AG04450 (cell line): ENCODE measurements around the gene TMEM175. TPM values are rescaled to one million over a fixed set of nuclear protein-coding genes. Genes with fewer than 3 reads are reported as not detected.
"Not testable (repeated sequence)": the region's sequence is repeated elsewhere in the genome, so short reads cannot be mapped to it uniquely, and the experiment has no call there.

ENCODE experiments used
- CTCF ChIA-PET: fragments of 300-600, 350-600 bp; formaldehyde crosslinking; extraction: SDS; loops from one replicate; lab custom pipeline; 2022; ENCODE audit warnings: antibody characterized with exemption, inconsistent platforms; lab: Charles Lee
- POLR2A ChIA-PET: fragments of 350-600 bp; formaldehyde crosslinking; extraction: SDS; loops from one replicate; lab custom pipeline; 2021; ENCODE audit warnings: antibody characterized with exemption, inconsistent platforms; lab: Yijun Ruan, JAX
- DNase-seq: peaks from one replicate; pipeline ENCODE4 v3.0.0-alpha.2; 2011; ENCODE audit warnings: low read depth, low spot score
- H3K27ac ChIP-seq: one replicate; pipeline ENCODE4 v1.5.1; 2012; ENCODE audit warnings: low read depth, low read length, control low read depth
- H3K27me3 ChIP-seq: one replicate; pipeline ENCODE4 v1.6.0; 2012; ENCODE audit warnings: low read length; ENCODE audit not compliant: control insufficient read depth, insufficient read depth
- H3K4me3 ChIP-seq: 2 replicates; pipeline ENCODE4 v1.5.1; 2011; ENCODE audit warnings: mild to moderate bottlenecking, low read depth, low read length, control low read depth
- H3K9me3 ChIP-seq: 2 replicates; pipeline ENCODE4 v1.5.1; 2012; ENCODE audit warnings: low read length; ENCODE audit not compliant: control insufficient read depth, insufficient read depth
- polyA plus RNA-seq: library from polyadenylated mRNA; depleted of rRNA; stranded (reverse); fragments of >200 nt; gene quantifications from 2 replicates; pipeline ENCODE4 v1.2.3, GENCODE V29; 2011
- TF ChIP-seq, protein P1 (sequence below): IDR thresholded peaks from 2 replicates; pipeline ENCODE4 v1.5.1; 2011; ENCODE audit warnings: low read depth, low read length, control low read depth, inconsistent platforms

TMEM175 gene
- polyA plus RNA-seq, 1 experiment, result 27.9 TPM

DNA sequence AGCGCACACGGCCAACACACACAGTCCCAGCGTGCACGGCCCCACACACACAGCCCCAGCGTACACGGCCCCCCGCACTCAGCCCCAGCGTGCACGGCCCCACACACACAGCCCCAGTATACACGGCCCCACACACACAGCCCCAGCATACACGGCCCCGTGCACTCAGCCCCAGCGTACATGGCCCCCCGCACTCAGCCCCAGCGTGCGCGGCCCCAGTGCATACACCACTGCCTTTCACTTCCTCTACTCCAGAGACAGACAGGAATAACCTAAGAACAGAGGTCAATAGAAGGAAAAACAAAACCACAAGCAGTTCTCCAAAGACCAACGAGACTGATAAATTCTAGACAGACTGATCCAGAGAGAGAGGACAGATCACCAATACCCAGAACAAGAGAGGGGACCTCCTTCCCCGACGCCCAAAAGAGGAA lies 17.2 kb upstream of the TMEM175 start:
- no peak overlapping the region for H3K4me3 ChIP-seq
- no peak overlapping the region for H3K27ac ChIP-seq
- no peak for DNase-seq
- peaks cover 5% of the 10 kb centered on the region for H3K9me3 ChIP-seq
- POLR2A ChIA-PET, result no interaction called here
- CTCF ChIA-PET, result no interaction called here
- no peaks in the 10 kb centered on the region for H3K27me3 ChIP-seq
- TF ChIP-seq, protein P1, sequence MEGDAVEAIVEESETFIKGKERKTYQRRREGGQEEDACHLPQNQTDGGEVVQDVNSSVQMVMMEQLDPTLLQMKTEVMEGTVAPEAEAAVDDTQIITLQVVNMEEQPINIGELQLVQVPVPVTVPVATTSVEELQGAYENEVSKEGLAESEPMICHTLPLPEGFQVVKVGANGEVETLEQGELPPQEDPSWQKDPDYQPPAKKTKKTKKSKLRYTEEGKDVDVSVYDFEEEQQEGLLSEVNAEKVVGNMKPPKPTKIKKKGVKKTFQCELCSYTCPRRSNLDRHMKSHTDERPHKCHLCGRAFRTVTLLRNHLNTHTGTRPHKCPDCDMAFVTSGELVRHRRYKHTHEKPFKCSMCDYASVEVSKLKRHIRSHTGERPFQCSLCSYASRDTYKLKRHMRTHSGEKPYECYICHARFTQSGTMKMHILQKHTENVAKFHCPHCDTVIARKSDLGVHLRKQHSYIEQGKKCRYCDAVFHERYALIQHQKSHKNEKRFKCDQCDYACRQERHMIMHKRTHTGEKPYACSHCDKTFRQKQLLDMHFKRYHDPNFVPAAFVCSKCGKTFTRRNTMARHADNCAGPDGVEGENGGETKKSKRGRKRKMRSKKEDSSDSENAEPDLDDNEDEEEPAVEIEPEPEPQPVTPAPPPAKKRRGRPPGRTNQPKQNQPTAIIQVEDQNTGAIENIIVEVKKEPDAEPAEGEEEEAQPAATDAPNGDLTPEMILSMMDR, result no peak

DNA sequence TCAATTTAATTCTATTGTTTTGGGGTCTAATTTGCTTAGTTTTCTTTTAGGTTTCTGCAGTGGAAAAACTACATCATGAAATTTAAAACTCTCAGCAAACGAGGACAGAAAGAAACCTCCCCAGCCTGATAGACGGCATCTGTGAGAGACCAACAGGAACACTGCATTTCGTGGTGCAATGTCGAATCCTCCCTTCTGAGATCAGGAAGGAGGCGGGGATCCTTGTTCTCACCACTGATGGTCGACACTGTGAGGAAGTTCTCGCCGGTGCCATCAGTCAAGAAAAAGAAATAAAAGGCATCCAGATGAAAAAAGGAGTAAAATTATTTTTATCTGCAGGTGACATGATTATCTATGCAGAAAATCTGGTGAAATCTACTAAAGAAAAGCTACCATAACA lies 16.7 kb upstream of the TMEM175 start:
- ChIA-PET POLR2A (no interaction called here), CTCF (no interaction called here)
- Histone ChIP-seq H3K27ac (no peak overlapping the region), H3K4me3 (no peak overlapping the region), H3K27me3 (no peaks in the 10 kb centered on the region), H3K9me3 (peaks cover 5% of the 10 kb centered on the region)
- DNase-seq, result no peak
- TF ChIP-seq, protein P1, result no peak

- H3K27me3 ChIP-seq, result no peaks in the 10 kb centered on the region
- CTCF ChIA-PET, result no interaction called here
- DNase-seq, result no peak
- H3K4me3 ChIP-seq, result no peak overlapping the region
- H3K27ac ChIP-seq, result no peak overlapping the region
- POLR2A ChIA-PET, result no interaction called here
- TF ChIP-seq, protein P1, result no peak
- H3K9me3 ChIP-seq, result peaks cover 5% of the 10 kb centered on the region
Measured at GRCh38 chr4:917466-917865, 14.8 kb upstream of the TMEM175 start.

DNA sequence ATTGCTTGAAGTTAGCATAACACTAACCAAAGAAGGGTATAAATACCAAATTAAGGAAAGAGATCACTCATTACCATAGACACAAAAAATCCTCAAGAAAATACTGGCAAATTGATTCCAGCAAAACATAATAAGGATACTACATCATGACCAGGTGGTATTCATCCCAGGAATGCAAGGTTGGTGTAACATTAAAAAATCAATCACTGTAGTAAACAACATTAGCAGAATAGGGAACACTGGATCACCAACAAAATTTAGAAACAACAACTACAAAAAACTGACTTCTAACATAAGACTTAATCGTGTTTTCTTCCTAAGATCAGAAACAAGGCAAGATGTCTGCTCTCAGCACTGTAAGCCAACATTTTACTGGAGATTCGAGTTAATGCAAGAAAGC lies 14.3 kb upstream of the TMEM175 start:
- H3K9me3 ChIP-seq, result peaks cover 5% of the 10 kb centered on the region
- POLR2A ChIA-PET, result no interaction called here
- no peaks in the 10 kb centered on the region for H3K27me3 ChIP-seq
- no peak overlapping the region for H3K27ac ChIP-seq
- DNase-seq, result no peak
- TF ChIP-seq, protein P1, result no peak
- no peak overlapping the region for H3K4me3 ChIP-seq
- CTCF ChIA-PET, result interaction anchor here (1.0 kb wide), 1 partner anchor 10 kb away, joined by 3 read pairs; no protein-coding TSS in a partner anchor

GRCh38 chr4:918591-918990 lies 13.7 kb upstream of the TMEM175 start:
- CTCF ChIA-PET, result interaction anchor here (1.0 kb wide), 1 partner anchor 9 kb away, joined by 3 read pairs; no protein-coding TSS in a partner anchor
- DNase-seq, POLR2A ChIA-PET, H3K9me3 ChIP-seq, H3K27ac ChIP-seq, H3K4me3 ChIP-seq, H3K27me3 ChIP-seq: not testable (repeated sequence)

GRCh38 chr4:919004-919680 lies 13.1 kb upstream of the TMEM175 start:
- CTCF ChIA-PET, result interaction anchor here (1.0 kb wide), 1 partner anchor 9 kb away, joined by 3 read pairs; no protein-coding TSS in a partner anchor
- H3K4me3 ChIP-seq, H3K27me3 ChIP-seq, H3K27ac ChIP-seq, H3K9me3 ChIP-seq, DNase-seq, POLR2A ChIA-PET: not testable (repeated sequence)
